ENCODE measurements around the gene FNDC7. TPM values are rescaled to one million over a fixed set of nuclear protein-coding genes. Genes with fewer than 3 reads are reported as not detected.

The FNDC7 gene
- total and polyA plus RNA-seq, 5 donors from 2014 or later, result 0.20 TPM; not detected in 4

GRCh38 chr1:108691128-108691941, 21.4 kb upstream of the FNDC7 start:
- Histone ChIP-seq H3K27ac (ENCODE audit: insufficient read depth, low read length, poor library complexity, severe bottlenecking) (peak overlapping the region; percentile 99), H3K4me3 (ENCODE audit: low read depth, low read length) (peak overlapping the region; percentile 92), H3K27me3 (ENCODE audit: control insufficient read depth, insufficient read depth, low read length) (no peaks in the 10 kb centered on the region), H3K4me1 (ENCODE audit: control insufficient read depth, insufficient read depth, low read length, poor library complexity, severe bottlenecking) (peaks cover 50% of the 10 kb centered on the region), H3K36me3 (ENCODE audit: control insufficient read depth, insufficient read depth, low read length) (peaks cover 11% of the 10 kb centered on the region), H3K9me3 (ENCODE audit: control insufficient read depth in 2 of 2, low read length in 2 of 2) (no peaks in the 10 kb centered on the region)
- H3K27ac Mint-ChIP-seq, result peak overlapping the region; percentile 95 to 100 (median 98)
- ATAC-seq (ENCODE audit: low read depth in 2 of 2) (no peak), DNase-seq (no peak)
- peaks cover 13% of the 10 kb centered on the region for H3K36me3 Mint-ChIP-seq
- H3K27me3 Mint-ChIP-seq, result peaks cover 5% of the 10 kb centered on the region
- peak overlapping the region; percentile 91 to 100 (median 94) for H3K4me3 Mint-ChIP-seq
- no peaks in the 10 kb centered on the region for H3K9me3 Mint-ChIP-seq
- peaks cover 22 to 39% (median 34%) of the 10 kb centered on the region in 4 donors for H3K4me1 Mint-ChIP-seq

GRCh38 chr1:108691942-108692723, 20.6 kb upstream of the FNDC7 start, which contains the start of gene PRPF38B:
PRPF38B (plus strand) TSS chr1:108692310; CDS start chr1:108692592, 282 bp downstream.
- Histone ChIP-seq H3K27ac (ENCODE audit: insufficient read depth, low read length, poor library complexity, severe bottlenecking) (peak within 1 kb of the TSS; percentile 99), H3K4me1 (ENCODE audit: control insufficient read depth, insufficient read depth, low read length, poor library complexity, severe bottlenecking) (peaks cover 56% of the 10 kb centered on the region), H3K4me3 (ENCODE audit: low read depth, low read length) (peak within 1 kb of the TSS; percentile 98), H3K36me3 (ENCODE audit: control insufficient read depth, insufficient read depth, low read length) (peaks cover 19% of the 10 kb centered on the region), H3K9me3 (ENCODE audit: control insufficient read depth in 2 of 2, low read length in 2 of 2) (no peaks in the 10 kb centered on the region), H3K27me3 (ENCODE audit: control insufficient read depth, insufficient read depth, low read length) (no peaks in the 10 kb centered on the region)
- Mint-ChIP-seq H3K36me3 (peaks cover 16% of the 10 kb centered on the region), H3K9me3 (no peaks in the 10 kb centered on the region), H3K4me1 (peaks cover 25 to 47% (median 38%) of the 10 kb centered on the region in 4 donors), H3K27ac (peak within 1 kb of the TSS; percentile 95 to 100 (median 98)), H3K4me3 (peak within 1 kb of the TSS; percentile 91 to 100 (median 94)), H3K27me3 (peaks cover 5% of the 10 kb centered on the region)
- DNase-seq (peak; percentile 92 to 97 (median 94)), ATAC-seq (ENCODE audit: low read depth in 2 of 2) (peak; percentile 85 to 87)

GRCh38 chr1:108692724-108693655, 19.7 kb upstream of the FNDC7 start:
- DNase-seq (peak; percentile 75 to 95 (median 91)), ATAC-seq (ENCODE audit: low read depth in 2 of 2) (peak; percentile 81 to 84)
- H3K27ac ChIP-seq (ENCODE audit: insufficient read depth, low read length, poor library complexity, severe bottlenecking), result peak overlapping the region; percentile 99
- peaks cover 24% of the 10 kb centered on the region for H3K36me3 Mint-ChIP-seq
- H3K4me1 Mint-ChIP-seq, result peaks cover 32 to 55% (median 42%) of the 10 kb centered on the region in 4 donors
- H3K27me3 Mint-ChIP-seq, result peaks cover 5% of the 10 kb centered on the region
- no peaks in the 10 kb centered on the region for H3K9me3 ChIP-seq (ENCODE audit: control insufficient read depth in 2 of 2, low read length in 2 of 2)
- H3K9me3 Mint-ChIP-seq, result no peaks in the 10 kb centered on the region
- peaks cover 27% of the 10 kb centered on the region for H3K36me3 ChIP-seq (ENCODE audit: control insufficient read depth, insufficient read depth, low read length)
- peak overlapping the region; percentile 95 to 100 (median 98) for H3K27ac Mint-ChIP-seq
- peak overlapping the region; percentile 91 to 100 (median 94) for H3K4me3 Mint-ChIP-seq
- no peaks in the 10 kb centered on the region for H3K27me3 ChIP-seq (ENCODE audit: control insufficient read depth, insufficient read depth, low read length)
- H3K4me3 ChIP-seq (ENCODE audit: low read depth, low read length), result peak overlapping the region; percentile 98
- peaks cover 62% of the 10 kb centered on the region for H3K4me1 ChIP-seq (ENCODE audit: control insufficient read depth, insufficient read depth, low read length, poor library complexity, severe bottlenecking)

- DNase-seq, result no peak
- H3K9me3 Mint-ChIP-seq, result no peaks in the 10 kb centered on the region
- peak overlapping the region; percentile 73 to 94 (median 86) for H3K4me3 Mint-ChIP-seq
- Histone ChIP-seq H3K27ac (ENCODE audit: insufficient read depth, low read length, poor library complexity, severe bottlenecking) (peak overlapping the region; percentile 99), H3K36me3 (ENCODE audit: control insufficient read depth, insufficient read depth, low read length) (peaks cover 53% of the 10 kb centered on the region), H3K9me3 (ENCODE audit: control insufficient read depth in 2 of 2, low read length in 2 of 2) (no peaks in the 10 kb centered on the region), H3K27me3 (ENCODE audit: control insufficient read depth, insufficient read depth, low read length) (no peaks in the 10 kb centered on the region), H3K4me1 (ENCODE audit: control insufficient read depth, insufficient read depth, low read length, poor library complexity, severe bottlenecking) (peaks cover 70% of the 10 kb centered on the region), H3K4me3 (ENCODE audit: low read depth, low read length) (peak overlapping the region; percentile 98)
- peaks cover 44 to 75% (median 59%) of the 10 kb centered on the region in 4 donors for H3K4me1 Mint-ChIP-seq
- peaks cover 44% of the 10 kb centered on the region for H3K36me3 Mint-ChIP-seq
- peaks cover 5% of the 10 kb centered on the region for H3K27me3 Mint-ChIP-seq
- no peak for ATAC-seq (ENCODE audit: low read depth in 2 of 2)
- peak overlapping the region; percentile 10 to 91 (median 75) for H3K27ac Mint-ChIP-seq
Measured at GRCh38 chr1:108695535-108695934, 17.2 kb upstream of the FNDC7 start.

GRCh38 chr1:108699375-108700332, 13.1 kb upstream of the FNDC7 start:
- ATAC-seq (ENCODE audit: low read depth in 2 of 2) (no peak), DNase-seq (no peak)
- H3K27me3 ChIP-seq (ENCODE audit: control insufficient read depth, insufficient read depth, low read length), result no peaks in the 10 kb centered on the region
- Mint-ChIP-seq H3K4me1 (peaks cover 35 to 90% (median 53%) of the 10 kb centered on the region in 4 donors), H3K27ac (peak overlapping the region; percentile 81 to 94 (median 93)), H3K36me3 (peaks cover 40% of the 10 kb centered on the region), H3K27me3 (no peaks in the 10 kb centered on the region), H3K4me3 (peak overlapping the region; percentile 67 to 85 (median 76)), H3K9me3 (no peaks in the 10 kb centered on the region)
- H3K4me1 ChIP-seq (ENCODE audit: control insufficient read depth, insufficient read depth, low read length, poor library complexity, severe bottlenecking), result peaks cover 52% of the 10 kb centered on the region
- peak overlapping the region; percentile 73 for H3K4me3 ChIP-seq (ENCODE audit: low read depth, low read length)
- H3K36me3 ChIP-seq (ENCODE audit: control insufficient read depth, insufficient read depth, low read length), result peaks cover 67% of the 10 kb centered on the region
- H3K27ac ChIP-seq (ENCODE audit: insufficient read depth, low read length, poor library complexity, severe bottlenecking), result peak overlapping the region; percentile 61
- H3K9me3 ChIP-seq (ENCODE audit: control insufficient read depth in 2 of 2, low read length in 2 of 2), result no peaks in the 10 kb centered on the region

GRCh38 chr1:108701176-108701849, 11.4 kb upstream of the FNDC7 start:
- Histone ChIP-seq H3K36me3 (ENCODE audit: control insufficient read depth, insufficient read depth, low read length) (peaks cover 56% of the 10 kb centered on the region), H3K4me3 (ENCODE audit: low read depth, low read length) (no peak overlapping the region), H3K27me3 (ENCODE audit: control insufficient read depth, insufficient read depth, low read length) (no peaks in the 10 kb centered on the region), H3K27ac (ENCODE audit: insufficient read depth, low read length, poor library complexity, severe bottlenecking) (peak overlapping the region; percentile 79), H3K4me1 (ENCODE audit: control insufficient read depth, insufficient read depth, low read length, poor library complexity, severe bottlenecking) (peaks cover 43% of the 10 kb centered on the region), H3K9me3 (ENCODE audit: control insufficient read depth in 2 of 2, low read length in 2 of 2) (no peaks in the 10 kb centered on the region)
- Mint-ChIP-seq H3K4me1 (peaks cover 32 to 90% (median 51%) of the 10 kb centered on the region in 4 donors), H3K27me3 (peaks cover under 1% of the 10 kb centered on the region), H3K9me3 (no peaks in the 10 kb centered on the region), H3K36me3 (peaks cover 31% of the 10 kb centered on the region), H3K4me3 (no peak overlapping the region), H3K27ac (peak overlapping the region in 2 of 3 donors; percentile 32 to 90)
- no peak for DNase-seq
- ATAC-seq (ENCODE audit: low read depth in 2 of 2), result no peak
